ENCODE data around the gene MDFIC2.
"Not testable (repeated sequence)": the region's sequence is repeated elsewhere in the genome, so short reads cannot be mapped to it uniquely, and the experiment has no call there.

The MDFIC2 gene

GRCh38 chr3:70256566-70256965 lies 55.9 kb downstream of the MDFIC2 start:
- DNase-seq, result no peak

- DNase-seq, result no peak
Observed at GRCh38 chr3:70250492-70250891, 61.9 kb downstream of the MDFIC2 start.

GRCh38 chr3:70249509-70250160 lies 62.8 kb downstream of the MDFIC2 start:
- DNase-seq, result no peak

GRCh38 chr3:70248856-70249255 lies 63.6 kb downstream of the MDFIC2 start:
- DNase-seq, result no peak

- no peak for DNase-seq
Observed at GRCh38 chr3:70247955-70248354, 64.5 kb downstream of the MDFIC2 start.

- DNase-seq, result no peak
Observed at GRCh38 chr3:70245746-70246525, 66.5 kb downstream of the MDFIC2 start.

- no peak for DNase-seq
Observed at GRCh38 chr3:70244422-70244821, 68.0 kb downstream of the MDFIC2 start.

GRCh38 chr3:70242297-70242882 lies 70.0 kb downstream of the MDFIC2 start:
- no peak for DNase-seq

GRCh38 chr3:70233812-70234211 lies 78.6 kb downstream of the MDFIC2 start:
- DNase-seq, result no peak

- DNase-seq, result no peak
Observed at GRCh38 chr3:70233112-70233511, 79.3 kb downstream of the MDFIC2 start.

- no peak for DNase-seq
Observed at GRCh38 chr3:70231266-70231701, 81.2 kb downstream of the MDFIC2 start.

GRCh38 chr3:70227437-70227836 lies 85.0 kb downstream of the MDFIC2 start:
- no peak for DNase-seq

GRCh38 chr3:70225146-70225545 lies 87.3 kb downstream of the MDFIC2 start:
- no peak for DNase-seq

GRCh38 chr3:70224337-70224736 lies 88.1 kb downstream of the MDFIC2 start:
- no peak for DNase-seq

- no peak for DNase-seq
Observed at GRCh38 chr3:70218471-70218870, 94.0 kb downstream of the MDFIC2 start.

GRCh38 chr3:70211274-70211673 lies 101.2 kb downstream of the MDFIC2 start:
- DNase-seq, result not testable (repeated sequence)

- no peak for DNase-seq
Observed at GRCh38 chr3:70201975-70202374, 110.5 kb downstream of the MDFIC2 start.

GRCh38 chr3:70189884-70190473 lies 122.5 kb downstream of the MDFIC2 start:
- DNase-seq, result no peak

GRCh38 chr3:70186221-70186620 lies 126.2 kb downstream of the MDFIC2 start:
- no peak for DNase-seq

GRCh38 chr3:70185661-70186060 lies 126.8 kb downstream of the MDFIC2 start:
- no peak for DNase-seq

- no peak for DNase-seq
Observed at GRCh38 chr3:70183781-70184504, 128.5 kb downstream of the MDFIC2 start.

- DNase-seq, result no peak
Observed at GRCh38 chr3:70182166-70182565, 130.3 kb downstream of the MDFIC2 start.

GRCh38 chr3:70180664-70181063 lies 131.8 kb downstream of the MDFIC2 start:
- DNase-seq, result no peak

Data from suppressor macrophage (primary cell).